ENCODE data around the gene ATP10B. TPM values are rescaled to one million over a fixed set of nuclear protein-coding genes. Genes with fewer than 3 reads are reported as not detected.

ATP10B gene
- total RNA-seq, 2 experiments from 2014 or later, result not detected

- no peak for TF ChIP-seq CTCF (IDR thresholded peaks at IDR 0.05)
- H3K36me3 ChIP-seq (ENCODE audit: insufficient read depth, low read length), result no peaks in the 10 kb centered on the region
- H3K36me3 Mint-ChIP-seq (ENCODE audit: low read depth), result no peaks in the 10 kb centered on the region
- H3K27me3 ChIP-seq (ENCODE audit: control insufficient read depth in 1 of 2, insufficient read depth in 2 of 2, low read length in 2 of 2), result no peaks in the 10 kb centered on the region
- no peaks in the 10 kb centered on the region for H3K27me3 Mint-ChIP-seq
- no peak overlapping the region for H3K4me3 ChIP-seq (ENCODE audit: low read length)
- no peaks in the 10 kb centered on the region for H3K4me1 Mint-ChIP-seq (ENCODE audit: low read depth)
- no peak overlapping the region for H3K4me3 Mint-ChIP-seq
- no peak overlapping the region for H3K27ac Mint-ChIP-seq
- ChIA-PET CTCF (no interaction called here), POLR2A (no interaction called here)
- DNase-seq (no peak), ATAC-seq (ENCODE audit: poor library complexity) (no peak)
- no peak overlapping the region for H3K27ac ChIP-seq (ENCODE audit: low read depth in 1 of 2, low read length in 2 of 2)
- H3K4me1 ChIP-seq (ENCODE audit: insufficient read depth, low read length), result no peaks in the 10 kb centered on the region
- no peaks in the 10 kb centered on the region for H3K9me3 ChIP-seq (ENCODE audit: control insufficient read depth in 1 of 2, insufficient read depth in 1 of 2, low read length in 2 of 2)
- intact Hi-C loops (cut with DNase I, micrococcal nuclease), result no loop called here
- no peaks in the 10 kb centered on the region for H3K9me3 Mint-ChIP-seq
These were observed 337.1 kb downstream of the ATP10B start for GRCh38 chr5:160514866-160515265.

GRCh38 chr5:160514191-160514590, 337.8 kb downstream of the ATP10B start:
- no peaks in the 10 kb centered on the region for H3K27me3 Mint-ChIP-seq
- H3K4me3 Mint-ChIP-seq, result no peak overlapping the region
- ATAC-seq (ENCODE audit: poor library complexity) (no peak), DNase-seq (no peak)
- no peaks in the 10 kb centered on the region for H3K9me3 Mint-ChIP-seq
- H3K27ac Mint-ChIP-seq, result no peak overlapping the region
- Histone ChIP-seq H3K9me3 (ENCODE audit: control insufficient read depth in 1 of 2, insufficient read depth in 1 of 2, low read length in 2 of 2) (no peaks in the 10 kb centered on the region), H3K27me3 (ENCODE audit: control insufficient read depth in 1 of 2, insufficient read depth in 2 of 2, low read length in 2 of 2) (no peaks in the 10 kb centered on the region), H3K36me3 (ENCODE audit: insufficient read depth, low read length) (no peaks in the 10 kb centered on the region), H3K4me1 (ENCODE audit: insufficient read depth, low read length) (no peaks in the 10 kb centered on the region), H3K4me3 (ENCODE audit: low read length) (no peak overlapping the region), H3K27ac (ENCODE audit: low read depth in 1 of 2, low read length in 2 of 2) (no peak overlapping the region)
- no peak for TF ChIP-seq CTCF (IDR thresholded peaks at IDR 0.05)
- H3K4me1 Mint-ChIP-seq (ENCODE audit: low read depth), result no peaks in the 10 kb centered on the region
- intact Hi-C loops (cut with DNase I, micrococcal nuclease), result no loop called here
- POLR2A ChIA-PET, result no interaction called here
- CTCF ChIA-PET, result interaction anchor here (0.7 kb wide), 1 partner anchor 115 kb away, joined by 3 read pairs; no protein-coding TSS in a partner anchor
- H3K36me3 Mint-ChIP-seq (ENCODE audit: low read depth), result no peaks in the 10 kb centered on the region

GRCh38 chr5:160513485-160513884, 338.5 kb downstream of the ATP10B start:
- ChIA-PET POLR2A (no interaction called here), CTCF (interaction anchor here (0.7 to 0.8 kb wide), 2 partner anchors 75 to 114 kb away, joined by 3 read pairs; no protein-coding TSS in a partner anchor)
- no peaks in the 10 kb centered on the region for H3K9me3 ChIP-seq (ENCODE audit: control insufficient read depth in 1 of 2, insufficient read depth in 1 of 2, low read length in 2 of 2)
- Mint-ChIP-seq H3K9me3 (no peaks in the 10 kb centered on the region), H3K4me3 (no peak overlapping the region), H3K27me3 (no peaks in the 10 kb centered on the region), H3K36me3 (ENCODE audit: low read depth) (no peaks in the 10 kb centered on the region), H3K27ac (no peak overlapping the region), H3K4me1 (ENCODE audit: low read depth) (peaks cover 6% of the 10 kb centered on the region)
- ATAC-seq (ENCODE audit: poor library complexity) (no peak), DNase-seq (no peak)
- no peak overlapping the region for H3K27ac ChIP-seq (ENCODE audit: low read depth in 1 of 2, low read length in 2 of 2)
- H3K4me1 ChIP-seq (ENCODE audit: insufficient read depth, low read length), result peaks cover 4% of the 10 kb centered on the region
- no peak for TF ChIP-seq CTCF (IDR thresholded peaks at IDR 0.05)
- no peaks in the 10 kb centered on the region for H3K36me3 ChIP-seq (ENCODE audit: insufficient read depth, low read length)
- H3K4me3 ChIP-seq (ENCODE audit: low read length), result no peak overlapping the region
- intact Hi-C loops (cut with DNase I, micrococcal nuclease), result no loop called here
- H3K27me3 ChIP-seq (ENCODE audit: control insufficient read depth in 1 of 2, insufficient read depth in 2 of 2, low read length in 2 of 2), result no peaks in the 10 kb centered on the region
